Lower leg skin (tissue), 3 donors: ENCODE measurements around the gene TRAPPC3L.

Experiments used
- CTCF ChIP-seq, 3 donors: fragments of 450-650 bp; IDR thresholded peaks; one replicate each; pipeline ENCODE4 v1.5.1; 2016; ENCODE audit warnings: antibody characterized with exemption in 3 of 3, mild to moderate bottlenecking in 3 of 3, moderate library complexity in 2 of 3
- POLR2A ChIP-seq, 2 donors: fragments of 450-650 bp; IDR thresholded peaks; one replicate each; pipeline ENCODE4 v1.6.1; 2016 to 2017; ENCODE audit warnings: antibody characterized with exemption in 2 of 2, mild to moderate bottlenecking in 1 of 2, moderate library complexity in 1 of 2

DNA sequence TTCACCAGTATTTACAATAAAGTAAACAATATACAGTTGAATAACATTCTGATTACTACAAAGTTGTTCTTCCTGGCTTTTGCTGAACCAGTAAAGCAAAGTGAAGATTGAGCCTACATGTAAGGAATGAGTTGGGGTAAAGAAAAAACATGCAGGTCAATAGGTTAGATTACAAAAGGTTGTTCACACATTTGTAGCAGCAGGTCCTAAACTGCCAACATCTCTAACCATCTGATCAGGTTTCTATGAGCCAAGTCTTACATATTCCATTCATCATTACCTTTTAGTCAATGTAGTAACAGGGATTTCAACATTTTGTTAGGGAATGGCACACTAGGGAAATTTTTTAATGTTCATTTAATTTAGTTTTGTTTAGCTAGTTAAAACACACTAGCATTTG lies 93.6 kb downstream of the TRAPPC3L start:
- TF ChIP-seq POLR2A (IDR thresholded peaks at IDR 0.05) (no peak), CTCF (IDR thresholded peaks at IDR 0.05) (no peak)
